Left hindlimb (tissue), 1 donor: Measurements from ENCODE around the gene SNAPC3.
"Not testable (repeated sequence)": the region's sequence is repeated elsewhere in the genome, so short reads cannot be mapped to it uniquely, and the experiment has no call there.

Experiments
- DNase-seq: peaks from one replicate; pipeline ENCODE4 v3.0.0-alpha.2; 2018

Gene SNAPC3

GRCh38 chr9:15426019-15426418 lies 3.3 kb downstream of the SNAPC3 start:
- DNase-seq: no peak

- DNase-seq: not testable (repeated sequence)
These were observed 5.0 kb downstream of the SNAPC3 start for GRCh38 chr9:15427702-15428101.

- DNase-seq: no peak
These were observed 8.5 kb downstream of the SNAPC3 start for GRCh38 chr9:15430920-15431844.

- DNase-seq: no peak
These were observed 10.5 kb downstream of the SNAPC3 start for GRCh38 chr9:15433191-15433590.

GRCh38 chr9:15433661-15434060 lies 11.0 kb downstream of the SNAPC3 start:
- DNase-seq: no peak

GRCh38 chr9:15438891-15439290 lies 16.2 kb downstream of the SNAPC3 start:
- DNase-seq: no peak

- DNase-seq: not testable (repeated sequence)
These were observed 19.2 kb downstream of the SNAPC3 start for GRCh38 chr9:15441841-15442240.

- DNase-seq: not testable (repeated sequence)
These were observed 19.6 kb downstream of the SNAPC3 start for GRCh38 chr9:15442264-15442663.

- DNase-seq: no peak
These were observed 21.5 kb downstream of the SNAPC3 start for GRCh38 chr9:15444141-15444540.

GRCh38 chr9:15453956-15454355 lies 31.3 kb downstream of the SNAPC3 start:
- no peak for DNase-seq

- DNase-seq: no peak
These were observed 38.4 kb downstream of the SNAPC3 start for GRCh38 chr9:15461056-15461455.

GRCh38 chr9:15461601-15462000 lies 38.9 kb downstream of the SNAPC3 start:
- no peak for DNase-seq

GRCh38 chr9:15468145-15468544 lies 45.5 kb downstream of the SNAPC3 start:
- no peak for DNase-seq

GRCh38 chr9:15469406-15469805 lies 46.7 kb downstream of the SNAPC3 start:
- no peak for DNase-seq

GRCh38 chr9:15469862-15470261 lies 47.2 kb downstream of the SNAPC3 start:
- DNase-seq: no peak

- no peak for DNase-seq
These were observed 53.4 kb downstream of the SNAPC3 start for GRCh38 chr9:15475923-15476536.

GRCh38 chr9:15480028-15480427 lies 57.4 kb downstream of the SNAPC3 start:
- DNase-seq: no peak

GRCh38 chr9:15482146-15482545 lies 59.5 kb downstream of the SNAPC3 start:
- no peak for DNase-seq

GRCh38 chr9:15484802-15485201 lies 62.1 kb downstream of the SNAPC3 start:
- DNase-seq: no peak

GRCh38 chr9:15485836-15486666 lies 63.4 kb downstream of the SNAPC3 start:
- DNase-seq: no peak

GRCh38 chr9:15491950-15492349 lies 69.3 kb downstream of the SNAPC3 start:
- DNase-seq: no peak

GRCh38 chr9:15492485-15493150 lies 69.9 kb downstream of the SNAPC3 start:
- no peak for DNase-seq
